GM12878 (cell line): ENCODE measurements around the gene LIM2.

Experiments used
- CHD2 ChIP-seq: IDR thresholded peaks from 2 replicates; pipeline ENCODE4 v1.6.1; 2011; ENCODE audit warnings: low read depth, low read length, improper control_type of control experiment, borderline replicate concordance
- CHD4 ChIP-seq: fragments of 200-600 bp; sonication (generic); IDR thresholded peaks from 2 replicates; pipeline ENCODE4 v1.6.1; 2016; ENCODE audit warnings: mild to moderate bottlenecking
- JUND ChIP-seq: IDR thresholded peaks from 2 replicates; pipeline ENCODE4 v1.6.1; 2012; ENCODE audit warnings: low read depth, mild to moderate bottlenecking, low read length, improper control_type of control experiment, moderate library complexity
- POLR2A ChIP-seq: IDR thresholded peaks from 2 replicates; pipeline ENCODE4 v1.6.1; 2011; ENCODE audit warnings: low read depth, mild to moderate bottlenecking, low read length
- POLR2AphosphoS5 ChIP-seq: IDR thresholded peaks from 2 replicates; pipeline ENCODE4 v1.6.1; 2011; ENCODE audit warnings: mild to moderate bottlenecking, low read length, inconsistent platforms
- TAF1 ChIP-seq: IDR thresholded peaks from 2 replicates; pipeline ENCODE4 v1.6.1; 2011; ENCODE audit warnings: mild to moderate bottlenecking, low read depth, low read length, borderline replicate concordance
- ZSCAN29 ChIP-seq: fragments of 450-650 bp; IDR thresholded peaks from 2 replicates; pipeline ENCODE4 v1.6.1; 2017; ENCODE audit warnings: mild to moderate bottlenecking, moderate library complexity
- TF ChIP-seq, protein P1 (sequence below): fragments of 450-650 bp; formaldehyde crosslinking; IDR thresholded peaks from 2 replicates; pipeline ENCODE4 v1.4.0; 2020; ENCODE audit warnings: mild to moderate bottlenecking, moderate library complexity
- TF ChIP-seq, protein P2 (sequence below), 3 experiments: IDR thresholded peaks in 2 of 3; conservative IDR thresholded peaks in 1 of 3; 2 replicates each; pipeline ENCODE4 v1.5.1; 2011; ENCODE audit warnings: low read depth in 3 of 3, low read length in 3 of 3, mild to moderate bottlenecking in 3 of 3, control low read depth in 2 of 3, moderate library complexity in 2 of 3, inconsistent platforms in 1 of 3, mixed read lengths in 1 of 3; ENCODE audit not compliant: control insufficient read depth in 2 of 3, insufficient read depth in 1 of 3; ENCODE audit errors: extremely low read depth in 1 of 3
- TF ChIP-seq, protein P3 (sequence below): IDR thresholded peaks from 2 replicates; pipeline ENCODE4 v1.6.1; 2012; ENCODE audit warnings: low read length, inconsistent platforms
- TF ChIP-seq, protein P4 (sequence below): IDR thresholded peaks from 2 replicates; pipeline ENCODE4 v1.6.1; 2012; ENCODE audit warnings: low read depth, low read length, improper control_type of control experiment

DNA sequence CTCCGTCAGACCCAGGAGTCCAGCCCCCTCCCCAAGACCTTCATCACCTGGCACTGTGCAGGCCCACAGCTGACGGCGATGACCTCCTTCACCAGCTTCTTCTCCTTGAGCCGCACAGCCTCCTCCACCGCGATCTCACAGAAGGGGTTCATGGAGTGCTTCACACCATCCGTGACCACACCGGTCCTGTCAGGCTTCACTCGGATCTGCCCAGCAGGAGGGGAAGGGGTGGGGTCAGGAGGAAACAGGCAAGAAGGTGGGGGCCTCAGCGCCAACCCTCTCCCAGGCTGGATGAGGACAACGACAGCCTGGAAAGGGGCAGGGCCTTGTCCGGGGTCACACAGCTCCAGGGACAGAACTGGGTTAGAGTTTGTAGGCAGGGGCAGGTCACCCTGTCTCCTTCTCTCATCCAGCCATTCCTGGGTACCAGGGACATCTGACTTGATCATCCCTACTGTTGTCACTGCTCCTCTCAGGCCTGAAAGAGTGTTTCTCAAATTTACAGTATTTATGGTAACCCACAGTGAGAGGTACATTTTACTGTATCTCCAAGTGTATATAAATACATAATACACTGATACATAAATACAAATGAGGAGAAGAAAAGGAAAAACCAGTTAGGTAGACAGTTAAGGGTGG lies 33.6 kb downstream of the LIM2 start:
- no peak for TF ChIP-seq ZSCAN29
- TF ChIP-seq, protein P1, sequence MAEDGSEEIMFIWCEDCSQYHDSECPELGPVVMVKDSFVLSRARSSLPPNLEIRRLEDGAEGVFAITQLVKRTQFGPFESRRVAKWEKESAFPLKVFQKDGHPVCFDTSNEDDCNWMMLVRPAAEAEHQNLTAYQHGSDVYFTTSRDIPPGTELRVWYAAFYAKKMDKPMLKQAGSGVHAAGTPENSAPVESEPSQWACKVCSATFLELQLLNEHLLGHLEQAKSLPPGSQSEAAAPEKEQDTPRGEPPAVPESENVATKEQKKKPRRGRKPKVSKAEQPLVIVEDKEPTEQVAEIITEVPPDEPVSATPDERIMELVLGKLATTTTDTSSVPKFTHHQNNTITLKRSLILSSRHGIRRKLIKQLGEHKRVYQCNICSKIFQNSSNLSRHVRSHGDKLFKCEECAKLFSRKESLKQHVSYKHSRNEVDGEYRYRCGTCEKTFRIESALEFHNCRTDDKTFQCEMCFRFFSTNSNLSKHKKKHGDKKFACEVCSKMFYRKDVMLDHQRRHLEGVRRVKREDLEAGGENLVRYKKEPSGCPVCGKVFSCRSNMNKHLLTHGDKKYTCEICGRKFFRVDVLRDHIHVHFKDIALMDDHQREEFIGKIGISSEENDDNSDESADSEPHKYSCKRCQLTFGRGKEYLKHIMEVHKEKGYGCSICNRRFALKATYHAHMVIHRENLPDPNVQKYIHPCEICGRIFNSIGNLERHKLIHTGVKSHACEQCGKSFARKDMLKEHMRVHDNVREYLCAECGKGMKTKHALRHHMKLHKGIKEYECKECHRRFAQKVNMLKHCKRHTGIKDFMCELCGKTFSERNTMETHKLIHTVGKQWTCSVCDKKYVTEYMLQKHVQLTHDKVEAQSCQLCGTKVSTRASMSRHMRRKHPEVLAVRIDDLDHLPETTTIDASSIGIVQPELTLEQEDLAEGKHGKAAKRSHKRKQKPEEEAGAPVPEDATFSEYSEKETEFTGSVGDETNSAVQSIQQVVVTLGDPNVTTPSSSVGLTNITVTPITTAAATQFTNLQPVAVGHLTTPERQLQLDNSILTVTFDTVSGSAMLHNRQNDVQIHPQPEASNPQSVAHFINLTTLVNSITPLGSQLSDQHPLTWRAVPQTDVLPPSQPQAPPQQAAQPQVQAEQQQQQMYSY (CRISPR knock-in tag), result no peak
- TF ChIP-seq, protein P2, sequence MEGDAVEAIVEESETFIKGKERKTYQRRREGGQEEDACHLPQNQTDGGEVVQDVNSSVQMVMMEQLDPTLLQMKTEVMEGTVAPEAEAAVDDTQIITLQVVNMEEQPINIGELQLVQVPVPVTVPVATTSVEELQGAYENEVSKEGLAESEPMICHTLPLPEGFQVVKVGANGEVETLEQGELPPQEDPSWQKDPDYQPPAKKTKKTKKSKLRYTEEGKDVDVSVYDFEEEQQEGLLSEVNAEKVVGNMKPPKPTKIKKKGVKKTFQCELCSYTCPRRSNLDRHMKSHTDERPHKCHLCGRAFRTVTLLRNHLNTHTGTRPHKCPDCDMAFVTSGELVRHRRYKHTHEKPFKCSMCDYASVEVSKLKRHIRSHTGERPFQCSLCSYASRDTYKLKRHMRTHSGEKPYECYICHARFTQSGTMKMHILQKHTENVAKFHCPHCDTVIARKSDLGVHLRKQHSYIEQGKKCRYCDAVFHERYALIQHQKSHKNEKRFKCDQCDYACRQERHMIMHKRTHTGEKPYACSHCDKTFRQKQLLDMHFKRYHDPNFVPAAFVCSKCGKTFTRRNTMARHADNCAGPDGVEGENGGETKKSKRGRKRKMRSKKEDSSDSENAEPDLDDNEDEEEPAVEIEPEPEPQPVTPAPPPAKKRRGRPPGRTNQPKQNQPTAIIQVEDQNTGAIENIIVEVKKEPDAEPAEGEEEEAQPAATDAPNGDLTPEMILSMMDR (IDR thresholded peaks at IDR 0.05 in 2 of 3, conservative IDR thresholded peaks at IDR 0.05 in 1 of 3; ENCODE audit: control insufficient read depth in 2 of 3, extremely low read depth in 1 of 3, insufficient read depth in 1 of 3, low read depth in 3 of 3, low read length in 3 of 3), result no peak
- TF ChIP-seq, protein P3, sequence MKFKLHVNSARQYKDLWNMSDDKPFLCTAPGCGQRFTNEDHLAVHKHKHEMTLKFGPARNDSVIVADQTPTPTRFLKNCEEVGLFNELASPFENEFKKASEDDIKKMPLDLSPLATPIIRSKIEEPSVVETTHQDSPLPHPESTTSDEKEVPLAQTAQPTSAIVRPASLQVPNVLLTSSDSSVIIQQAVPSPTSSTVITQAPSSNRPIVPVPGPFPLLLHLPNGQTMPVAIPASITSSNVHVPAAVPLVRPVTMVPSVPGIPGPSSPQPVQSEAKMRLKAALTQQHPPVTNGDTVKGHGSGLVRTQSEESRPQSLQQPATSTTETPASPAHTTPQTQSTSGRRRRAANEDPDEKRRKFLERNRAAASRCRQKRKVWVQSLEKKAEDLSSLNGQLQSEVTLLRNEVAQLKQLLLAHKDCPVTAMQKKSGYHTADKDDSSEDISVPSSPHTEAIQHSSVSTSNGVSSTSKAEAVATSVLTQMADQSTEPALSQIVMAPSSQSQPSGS, result no peak
- no peak for TF ChIP-seq POLR2AphosphoS5
- no peak for TF ChIP-seq CHD2
- TF ChIP-seq, protein P4, sequence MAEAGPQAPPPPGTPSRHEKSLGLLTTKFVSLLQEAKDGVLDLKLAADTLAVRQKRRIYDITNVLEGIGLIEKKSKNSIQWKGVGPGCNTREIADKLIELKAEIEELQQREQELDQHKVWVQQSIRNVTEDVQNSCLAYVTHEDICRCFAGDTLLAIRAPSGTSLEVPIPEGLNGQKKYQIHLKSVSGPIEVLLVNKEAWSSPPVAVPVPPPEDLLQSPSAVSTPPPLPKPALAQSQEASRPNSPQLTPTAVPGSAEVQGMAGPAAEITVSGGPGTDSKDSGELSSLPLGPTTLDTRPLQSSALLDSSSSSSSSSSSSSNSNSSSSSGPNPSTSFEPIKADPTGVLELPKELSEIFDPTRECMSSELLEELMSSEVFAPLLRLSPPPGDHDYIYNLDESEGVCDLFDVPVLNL, result no peak
- TF ChIP-seq POLR2A, result no peak
- no peak for TF ChIP-seq TAF1
- no peak for TF ChIP-seq CHD4
- no peak for TF ChIP-seq JUND
